Measurements from ENCODE around the gene PLEKHA7.
A peak's percentile ranks its signal among the peaks of the same experiment; 100 is the strongest.

The PLEKHA7 gene

GRCh38 chr11:16985297-16985696, 28.9 kb downstream of the PLEKHA7 start:
- H3K4me3 ChIP-seq (ENCODE audit: low read depth, low read length), result no peak overlapping the region
- no peak for DNase-seq (ENCODE audit: low read depth)
- TF ChIP-seq CTCF (conservative IDR thresholded peaks at IDR 0.05; ENCODE audit: low read depth, low read length), result no peak

GRCh38 chr11:16984229-16984628, 30.0 kb downstream of the PLEKHA7 start:
- no peak overlapping the region for H3K4me3 ChIP-seq (ENCODE audit: low read depth, low read length)
- no peak for TF ChIP-seq CTCF (conservative IDR thresholded peaks at IDR 0.05; ENCODE audit: low read depth, low read length)
- no peak for DNase-seq (ENCODE audit: low read depth)

- TF ChIP-seq CTCF (conservative IDR thresholded peaks at IDR 0.05; ENCODE audit: low read depth, low read length), result no peak
- H3K4me3 ChIP-seq (ENCODE audit: low read depth, low read length), result no peak overlapping the region
- no peak for DNase-seq (ENCODE audit: low read depth)
Observed at GRCh38 chr11:16982809-16983208, 31.4 kb downstream of the PLEKHA7 start.

- H3K4me3 ChIP-seq (ENCODE audit: low read depth, low read length), result no peak overlapping the region
- DNase-seq (ENCODE audit: low read depth), result no peak
- no peak for TF ChIP-seq CTCF (conservative IDR thresholded peaks at IDR 0.05; ENCODE audit: low read depth, low read length)
Observed at GRCh38 chr11:16982256-16982671, 31.9 kb downstream of the PLEKHA7 start.

GRCh38 chr11:16981651-16982194, 32.5 kb downstream of the PLEKHA7 start:
- H3K4me3 ChIP-seq (ENCODE audit: low read depth, low read length), result no peak overlapping the region
- TF ChIP-seq CTCF (conservative IDR thresholded peaks at IDR 0.05; ENCODE audit: low read depth, low read length), result no peak
- peak; percentile 47 for DNase-seq (ENCODE audit: low read depth)

- TF ChIP-seq CTCF (conservative IDR thresholded peaks at IDR 0.05; ENCODE audit: low read depth, low read length), result no peak
- no peak for DNase-seq (ENCODE audit: low read depth)
- H3K4me3 ChIP-seq (ENCODE audit: low read depth, low read length), result no peak overlapping the region
Observed at GRCh38 chr11:16979703-16980622, 34.3 kb downstream of the PLEKHA7 start.

GRCh38 chr11:16977994-16978315, 36.3 kb downstream of the PLEKHA7 start:
- no peak for DNase-seq (ENCODE audit: low read depth)
- no peak overlapping the region for H3K4me3 ChIP-seq (ENCODE audit: low read depth, low read length)
- no peak for TF ChIP-seq CTCF (conservative IDR thresholded peaks at IDR 0.05; ENCODE audit: low read depth, low read length)
